ENCODE results near the gene LSS.
"Not testable (repeated sequence)": the region's sequence is repeated elsewhere in the genome, so short reads cannot be mapped to it uniquely, and the experiment has no call there.

Gene LSS

GRCh38 chr21:46185716-46186115, 42.9 kb downstream of the LSS start:
- DNase-seq (ENCODE audit: low spot score) = no peak

- DNase-seq (ENCODE audit: low spot score) = peak; percentile 89
These were observed 43.7 kb downstream of the LSS start for GRCh38 chr21:46184625-46185555.

- peak; percentile 81 for DNase-seq (ENCODE audit: low spot score)
These were observed 44.5 kb downstream of the LSS start, which contains the start of gene SPATC1L for GRCh38 chr21:46183910-46184624. SPATC1L (minus strand) TSS chr21:46184459; CDS start chr21:46182816, 1,643 bp downstream.

GRCh38 chr21:46183337-46183909, 45.2 kb downstream of the LSS start:
- DNase-seq (ENCODE audit: low spot score) = not testable (repeated sequence)

- DNase-seq (ENCODE audit: low spot score) = no peak
These were observed 45.8 kb downstream of the LSS start for GRCh38 chr21:46182548-46183336.

- DNase-seq (ENCODE audit: low spot score) = no peak
These were observed 46.5 kb downstream of the LSS start for GRCh38 chr21:46181953-46182547.

GRCh38 chr21:46181436-46181835, 47.1 kb downstream of the LSS start:
- no peak for DNase-seq (ENCODE audit: low spot score)

- no peak for DNase-seq (ENCODE audit: low spot score)
These were observed 47.7 kb downstream of the LSS start for GRCh38 chr21:46180778-46181391.

- no peak for DNase-seq (ENCODE audit: low spot score)
These were observed 48.4 kb downstream of the LSS start for GRCh38 chr21:46180079-46180722.

GRCh38 chr21:46179708-46180078, 48.9 kb downstream of the LSS start:
- no peak for DNase-seq (ENCODE audit: low spot score)

GRCh38 chr21:46178961-46179360, 49.6 kb downstream of the LSS start:
- DNase-seq (ENCODE audit: low spot score) = no peak

GRCh38 chr21:46176443-46177129, 52.0 kb downstream of the LSS start:
- not testable (repeated sequence) for DNase-seq (ENCODE audit: low spot score)

GRCh38 chr21:46173573-46173972, 55.0 kb downstream of the LSS start:
- no peak for DNase-seq (ENCODE audit: low spot score)

- no peak for DNase-seq (ENCODE audit: low spot score)
These were observed 55.6 kb downstream of the LSS start for GRCh38 chr21:46172863-46173528.

GRCh38 chr21:46171996-46172862, 56.3 kb downstream of the LSS start:
- DNase-seq (ENCODE audit: low spot score) = no peak

GRCh38 chr21:46171585-46171984, 57.0 kb downstream of the LSS start:
- no peak for DNase-seq (ENCODE audit: low spot score)

GRCh38 chr21:46170436-46171193, 58.0 kb downstream of the LSS start:
- DNase-seq (ENCODE audit: low spot score) = not testable (repeated sequence)
